Gastrocnemius medialis (tissue), 4 donors: Measurements from ENCODE around the gene CLSTN2.

Experiments
- POLR2A ChIP-seq, 2 donors: fragments of 450-650 bp; IDR thresholded peaks; one replicate each; pipeline ENCODE4 v1.6.1; 2017; ENCODE audit warnings: antibody characterized with exemption in 2 of 2, mild to moderate bottlenecking in 2 of 2, moderate library complexity in 2 of 2
- TF ChIP-seq, protein P1 (sequence below), 5 experiments: fragments of 450-650 bp in 3 of 5; fragments of 200-600 bp in 2 of 5; sonication (generic) in 2 of 5; IDR thresholded peaks in 4 of 5; conservative IDR thresholded peaks in 1 of 5; 1 replicate in 4 of 5; 2 replicates in 1 of 5; pipeline ENCODE4 v1.5.1; 2016 to 2019; ENCODE audit warnings: antibody characterized with exemption in 5 of 5, mild to moderate bottlenecking in 3 of 5, moderate library complexity in 3 of 5

DNA sequence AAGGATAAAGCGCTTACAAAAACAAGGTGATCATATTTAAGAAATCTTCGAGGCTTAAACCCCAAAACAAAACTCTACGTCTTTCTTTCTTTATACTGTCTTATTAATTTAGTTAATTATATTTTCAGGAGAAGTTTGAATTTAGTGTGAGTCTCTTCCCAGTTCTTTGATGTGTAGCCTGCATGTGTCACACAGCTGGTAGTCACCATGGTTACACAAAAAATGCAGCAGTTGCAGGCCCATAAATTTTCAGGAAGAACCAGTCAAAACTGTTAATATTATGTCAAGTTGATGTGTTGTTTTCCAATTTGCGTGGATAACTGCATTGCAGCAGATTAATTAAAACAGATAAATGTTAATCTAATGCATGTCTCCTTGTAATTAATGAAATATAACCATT, 10.4 kb downstream of the CLSTN2 start:
- TF ChIP-seq, protein P1, sequence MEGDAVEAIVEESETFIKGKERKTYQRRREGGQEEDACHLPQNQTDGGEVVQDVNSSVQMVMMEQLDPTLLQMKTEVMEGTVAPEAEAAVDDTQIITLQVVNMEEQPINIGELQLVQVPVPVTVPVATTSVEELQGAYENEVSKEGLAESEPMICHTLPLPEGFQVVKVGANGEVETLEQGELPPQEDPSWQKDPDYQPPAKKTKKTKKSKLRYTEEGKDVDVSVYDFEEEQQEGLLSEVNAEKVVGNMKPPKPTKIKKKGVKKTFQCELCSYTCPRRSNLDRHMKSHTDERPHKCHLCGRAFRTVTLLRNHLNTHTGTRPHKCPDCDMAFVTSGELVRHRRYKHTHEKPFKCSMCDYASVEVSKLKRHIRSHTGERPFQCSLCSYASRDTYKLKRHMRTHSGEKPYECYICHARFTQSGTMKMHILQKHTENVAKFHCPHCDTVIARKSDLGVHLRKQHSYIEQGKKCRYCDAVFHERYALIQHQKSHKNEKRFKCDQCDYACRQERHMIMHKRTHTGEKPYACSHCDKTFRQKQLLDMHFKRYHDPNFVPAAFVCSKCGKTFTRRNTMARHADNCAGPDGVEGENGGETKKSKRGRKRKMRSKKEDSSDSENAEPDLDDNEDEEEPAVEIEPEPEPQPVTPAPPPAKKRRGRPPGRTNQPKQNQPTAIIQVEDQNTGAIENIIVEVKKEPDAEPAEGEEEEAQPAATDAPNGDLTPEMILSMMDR (IDR thresholded peaks at IDR 0.05 in 4 of 5, conservative IDR thresholded peaks at IDR 0.05 in 1 of 5): no peak
- TF ChIP-seq POLR2A (IDR thresholded peaks at IDR 0.05): no peak
